IPS DF 4.7 (cell line): ENCODE data around the gene IGF2BP1.
"Not testable (repeated sequence)": the region's sequence is repeated elsewhere in the genome, so short reads cannot be mapped to it uniquely, and the experiment has no call there.

ENCODE experiments used
- DNase-seq: peaks from one replicate; pipeline ENCODE4 v3.0.0-alpha.2; 2013; ENCODE audit warnings: low spot score; ENCODE audit errors: extremely low read depth

IGF2BP1 gene

DNA sequence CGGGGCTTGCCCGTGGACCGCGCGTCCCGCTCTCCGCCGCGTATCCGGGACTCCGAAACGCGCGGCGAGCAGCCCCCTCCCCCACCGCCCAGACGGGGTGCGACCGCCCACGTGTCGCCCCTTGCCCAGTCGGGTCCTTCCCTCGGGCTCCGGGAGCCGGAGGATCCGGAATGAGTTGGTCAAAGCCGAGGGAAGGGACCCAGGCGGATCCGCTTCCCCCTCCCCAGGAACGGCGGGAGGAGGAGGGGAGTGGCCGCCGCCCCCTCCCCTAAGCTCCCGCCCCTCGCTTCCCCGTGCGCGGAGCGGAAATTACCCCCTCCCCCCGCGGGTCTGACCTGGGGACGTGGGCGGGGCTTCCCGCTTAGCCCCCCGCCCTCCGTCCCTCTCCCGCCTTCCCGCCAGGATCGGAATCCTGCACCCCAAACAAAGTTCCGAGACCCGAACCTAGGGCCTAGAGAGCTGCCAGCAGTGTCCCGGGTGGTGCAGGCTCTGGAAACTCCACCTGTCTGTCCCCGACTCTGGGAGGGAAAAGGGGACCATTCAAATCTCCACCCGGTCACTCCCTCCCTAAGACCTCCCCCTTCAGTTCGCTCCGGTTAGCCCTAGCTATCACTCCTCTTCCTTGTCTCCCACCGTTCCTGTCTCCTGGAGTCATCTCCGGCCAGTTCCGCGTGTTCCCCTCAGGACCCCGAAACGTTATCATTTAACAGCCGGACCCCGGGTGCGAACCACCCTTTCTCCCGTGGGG lies 1.0 kb upstream of the IGF2BP1 start:
- no peak for DNase-seq

DNA sequence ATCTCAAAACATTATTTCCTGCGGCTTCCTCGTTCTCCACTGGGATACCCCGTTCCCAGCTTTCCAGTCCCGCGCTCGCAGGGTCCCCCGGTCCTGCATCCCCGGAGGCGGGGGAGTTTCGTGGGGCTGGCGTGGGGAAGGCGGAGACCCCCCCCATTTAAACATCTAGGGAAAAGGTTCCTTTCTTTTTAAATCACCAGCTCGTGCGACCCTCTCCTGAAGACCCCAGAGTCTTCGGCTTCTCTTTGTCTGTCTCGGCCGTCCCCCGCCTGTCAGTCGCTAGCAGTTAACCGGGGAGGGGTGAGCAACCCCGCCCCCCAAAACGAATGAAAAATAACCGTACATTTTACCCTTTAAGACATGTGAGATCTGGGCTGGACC lies 473 bp upstream of the IGF2BP1 start:
- no peak for DNase-seq

DNA sequence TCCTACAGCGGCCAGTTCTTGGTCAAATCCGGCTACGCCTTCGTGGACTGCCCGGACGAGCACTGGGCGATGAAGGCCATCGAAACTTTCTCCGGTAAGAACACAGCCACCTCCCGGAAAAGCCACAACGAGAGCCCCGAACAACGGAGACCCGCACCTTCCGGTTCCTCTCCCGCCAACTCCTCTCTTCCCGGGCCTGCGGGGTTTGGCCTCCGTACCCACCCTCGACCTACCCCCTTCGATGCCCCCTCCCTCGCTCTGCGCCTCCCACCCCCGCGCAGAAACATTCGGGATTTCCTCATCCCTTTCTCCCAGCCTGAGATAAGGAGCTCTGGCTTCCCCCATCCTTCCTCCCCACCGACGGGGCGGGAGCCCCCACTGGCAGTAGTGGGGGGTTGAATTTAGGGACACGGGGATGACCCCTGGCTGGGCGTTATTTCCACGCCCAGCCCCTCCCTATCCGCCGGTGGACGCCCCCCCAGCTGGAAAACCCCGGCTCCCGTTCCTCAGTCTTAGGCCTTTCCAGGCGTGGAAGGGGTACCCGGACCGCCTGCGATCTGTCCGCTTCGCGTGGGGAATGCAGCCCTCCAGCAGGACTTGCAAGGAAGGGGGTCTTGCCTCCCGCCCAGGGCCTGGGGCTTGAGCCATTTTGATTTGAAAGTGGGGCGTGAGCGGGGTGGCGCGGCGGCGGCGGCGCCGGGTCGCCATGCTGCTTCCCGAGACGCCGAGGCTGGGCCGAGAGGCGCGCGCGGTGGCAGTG lies 822 bp downstream of the IGF2BP1 start:
- no peak for DNase-seq

DNA sequence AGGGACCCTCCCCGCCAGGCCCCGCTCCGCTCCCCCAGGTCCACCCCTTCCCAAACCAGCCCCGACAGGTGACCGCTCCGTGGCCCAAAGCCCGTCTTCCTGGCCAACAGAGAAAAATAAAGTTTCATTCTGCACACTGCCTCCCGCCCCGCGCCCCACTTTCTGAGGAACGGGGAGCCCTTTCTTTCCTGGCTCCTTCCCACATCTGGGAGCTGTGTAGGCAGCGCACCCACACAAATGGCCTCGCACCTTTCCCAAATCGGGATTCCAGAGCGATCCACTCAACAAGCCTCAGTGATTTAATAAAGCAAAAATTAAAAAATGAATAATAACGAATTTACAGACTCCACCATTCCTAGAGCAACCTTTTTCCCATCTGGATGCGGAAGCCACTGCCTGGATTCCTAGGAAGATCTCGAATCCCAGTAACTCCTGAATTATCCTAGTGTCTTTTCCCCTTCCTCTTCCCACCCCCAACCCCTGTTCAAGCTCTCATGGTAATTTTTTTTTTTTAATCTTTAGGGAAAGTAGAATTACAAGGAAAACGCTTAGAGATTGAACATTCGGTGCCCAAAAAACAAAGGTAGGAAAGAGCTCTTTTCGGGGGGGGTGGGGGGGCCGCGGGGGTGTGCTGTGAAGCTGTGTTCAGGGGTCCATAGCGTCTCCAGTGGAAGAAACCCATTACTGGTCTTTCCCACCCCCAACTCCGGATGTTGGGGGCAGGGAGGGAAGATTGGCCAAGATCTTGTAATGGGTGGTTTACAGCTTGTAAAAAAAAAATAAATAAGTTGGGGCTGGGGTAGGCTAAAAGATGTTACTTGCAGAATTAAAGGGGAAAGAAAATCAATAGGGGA lies 1.6 kb downstream of the IGF2BP1 start:
- no peak for DNase-seq

DNA sequence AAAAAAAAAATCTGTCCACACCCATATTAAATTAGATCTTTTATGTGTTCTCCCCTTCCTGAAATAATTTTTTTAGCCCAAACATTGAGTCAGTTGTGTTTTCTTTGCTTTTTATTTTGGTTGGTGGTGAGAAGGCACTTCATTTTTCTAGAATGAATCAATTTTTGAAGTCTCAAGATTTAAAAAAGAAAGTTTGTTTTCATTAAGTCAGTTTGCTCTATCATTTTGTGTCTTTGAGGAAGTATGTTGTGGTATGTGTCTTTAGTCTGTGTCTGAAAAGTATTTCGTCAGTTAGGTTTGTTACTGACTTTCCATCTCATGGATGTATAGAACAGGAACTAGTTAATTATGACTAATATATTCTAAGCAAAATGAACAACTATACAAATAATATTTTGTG lies 3.8 kb downstream of the IGF2BP1 start:
- DNase-seq, result no peak

DNA sequence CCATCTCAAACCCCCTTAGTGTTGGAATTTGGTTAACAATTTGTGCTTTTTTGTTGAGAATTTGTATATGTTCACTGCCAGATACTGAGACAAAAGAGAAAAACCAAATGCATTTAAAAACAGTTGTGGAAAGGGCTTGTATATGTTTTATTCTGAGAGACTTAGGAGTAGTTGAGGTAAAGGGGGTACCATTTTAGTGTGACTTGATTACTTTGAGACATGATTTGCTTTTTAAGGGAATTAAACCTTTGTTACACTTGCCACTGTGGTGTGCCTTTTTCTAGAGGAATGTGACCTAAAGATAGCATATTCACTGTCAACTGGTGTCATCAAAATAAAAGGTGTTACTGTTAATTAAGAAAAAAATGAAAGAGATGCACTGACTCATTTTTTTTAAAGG lies 4.5 kb downstream of the IGF2BP1 start:
- no peak for DNase-seq

DNA sequence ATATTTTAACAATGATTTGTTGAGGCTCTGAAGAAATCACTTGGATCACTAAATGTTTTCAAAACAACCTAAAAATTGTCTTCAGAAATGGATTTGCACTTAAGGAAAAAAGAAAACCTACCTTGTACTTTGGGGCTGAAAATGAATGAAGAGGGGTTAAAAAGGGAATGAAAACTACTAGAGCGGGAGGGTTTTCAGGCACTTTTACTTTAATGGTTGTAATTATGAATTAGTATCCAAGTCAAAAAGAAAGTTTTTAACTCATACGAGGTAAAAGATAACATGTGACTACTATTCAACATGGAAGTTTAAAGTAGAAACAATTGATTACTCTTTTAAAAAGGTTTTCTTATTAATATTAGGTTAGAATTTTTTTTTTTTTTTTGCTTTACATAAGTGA lies 5.1 kb downstream of the IGF2BP1 start:
- DNase-seq, result no peak

DNA sequence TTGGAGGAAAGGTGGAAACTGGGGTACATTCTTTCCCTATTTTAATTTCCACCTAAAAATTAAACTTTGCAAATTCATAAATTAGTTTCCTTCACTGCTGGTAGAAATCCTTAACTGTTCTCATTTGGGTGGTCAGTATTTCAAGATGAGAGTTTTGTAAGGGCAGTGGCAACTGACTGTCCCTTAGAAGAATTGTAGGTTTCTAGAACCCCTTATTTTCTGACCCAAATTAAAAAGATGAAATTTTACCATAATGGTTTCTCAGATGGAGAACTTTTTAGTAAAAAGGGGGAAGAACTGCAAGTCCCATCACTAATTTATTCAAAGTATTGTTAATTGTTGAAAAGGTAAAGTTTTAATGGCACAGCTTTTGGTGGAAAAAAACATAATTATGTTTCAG lies 5.6 kb downstream of the IGF2BP1 start:
- DNase-seq, result no peak

DNA sequence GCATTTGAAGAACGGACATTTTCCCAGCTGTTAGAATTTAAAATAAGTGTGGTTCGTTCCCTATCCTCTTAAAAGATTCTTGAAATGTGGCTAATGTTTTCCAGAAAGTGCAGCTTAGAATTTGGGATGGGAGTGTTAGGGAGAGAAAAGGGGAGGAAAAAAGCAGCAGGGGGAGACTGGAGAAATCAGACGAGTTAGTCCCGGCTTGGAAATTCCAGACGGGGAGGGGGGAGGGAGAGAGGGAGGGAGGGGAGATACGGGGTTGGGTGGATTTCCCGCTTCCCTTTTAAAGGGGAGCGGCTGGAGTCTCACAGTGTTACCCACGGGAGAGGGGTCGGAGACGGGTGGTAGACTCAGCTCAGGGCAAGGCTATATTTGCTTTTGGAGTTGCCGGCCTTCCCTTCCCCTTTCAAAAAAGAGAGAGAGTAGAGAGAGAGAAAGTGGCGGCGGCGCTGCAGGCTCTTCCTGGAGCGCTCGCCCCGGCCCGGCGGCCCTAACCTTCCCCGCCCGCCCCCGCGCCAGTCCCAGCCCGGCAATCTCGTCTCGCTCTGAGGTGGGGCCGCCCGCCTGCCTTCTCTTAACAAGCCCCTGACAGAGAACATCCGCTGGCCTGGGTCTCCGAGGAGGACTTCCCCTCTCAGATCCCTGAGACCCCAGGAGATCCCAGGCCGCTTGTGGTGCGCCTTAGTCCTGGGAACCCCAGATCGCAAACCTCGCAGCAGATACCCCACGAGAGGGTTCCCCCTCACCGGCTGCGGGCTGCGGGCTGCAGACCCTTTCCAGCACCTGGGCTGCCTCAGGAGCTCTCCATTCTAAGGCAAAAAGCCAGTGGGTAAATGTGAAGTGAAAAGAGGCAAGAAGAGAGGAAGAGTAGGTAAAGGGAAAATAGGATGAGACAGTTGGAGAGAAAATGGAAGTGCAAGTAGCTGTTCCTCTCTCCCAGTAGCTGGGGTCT lies 6.6 kb downstream of the IGF2BP1 start:
- DNase-seq, result no peak

DNA sequence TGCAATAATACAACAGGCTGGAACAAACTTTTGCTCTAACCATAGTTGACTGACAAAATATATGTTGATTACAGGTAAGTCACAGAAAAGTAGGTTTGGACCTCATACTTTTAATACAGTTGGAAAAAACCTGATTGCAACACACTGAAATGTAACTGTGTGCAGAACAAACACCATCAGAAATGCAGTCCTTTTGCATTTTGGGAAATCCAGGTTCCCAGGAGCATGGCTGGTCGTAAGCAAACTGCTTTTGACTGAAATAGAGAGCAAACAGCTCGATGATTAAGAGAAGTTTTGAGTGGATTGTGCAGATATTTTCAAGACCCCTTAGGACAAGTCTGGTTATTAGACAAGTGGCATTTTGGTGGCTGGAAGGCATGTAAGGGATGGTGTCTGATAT lies 8.0 kb downstream of the IGF2BP1 start:
- no peak for DNase-seq

DNA sequence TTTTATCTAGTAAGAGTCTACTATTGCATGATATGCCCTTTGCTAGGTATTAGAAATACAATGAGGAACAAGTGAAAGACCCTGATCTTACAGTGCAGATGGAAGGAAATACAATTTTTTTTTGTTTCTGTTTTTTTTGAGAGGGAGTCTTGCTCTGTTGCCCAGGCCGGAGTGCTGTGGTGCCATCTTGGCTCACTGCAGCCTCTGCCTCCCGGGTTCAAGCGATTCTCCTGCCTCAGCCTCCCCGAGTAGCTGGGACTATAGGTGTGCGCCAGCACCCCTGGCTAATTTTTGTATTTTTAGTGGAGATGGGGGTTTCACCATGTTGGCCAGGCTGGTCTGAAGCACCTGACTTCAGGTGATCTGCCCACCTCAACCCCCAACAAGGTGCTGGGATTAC lies 11.7 kb downstream of the IGF2BP1 start:
- not testable (repeated sequence) for DNase-seq

DNA sequence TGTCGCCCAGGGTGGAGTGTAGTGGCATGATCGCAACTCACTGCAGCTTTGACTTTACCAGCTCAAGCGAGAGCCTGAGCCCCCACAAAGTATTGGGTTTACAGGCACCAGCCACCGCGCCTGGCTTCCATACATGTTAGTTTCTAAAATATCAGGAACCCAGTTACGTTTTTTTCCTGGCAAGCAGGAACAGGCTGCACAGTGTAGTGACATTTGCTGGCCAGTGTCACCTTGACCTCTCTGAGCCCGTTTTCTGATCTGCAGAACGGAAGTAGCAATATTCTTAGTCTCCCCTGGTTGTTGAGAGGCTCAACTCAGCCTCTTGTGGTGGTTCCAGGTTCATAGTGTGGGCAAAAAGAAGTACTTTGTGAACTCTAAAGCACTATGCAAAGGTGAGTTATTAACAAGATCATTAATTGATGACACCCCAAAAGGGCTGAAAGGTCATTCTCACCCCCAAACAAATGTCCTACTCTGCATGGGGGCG lies 15.6 kb downstream of the IGF2BP1 start:
- no peak for DNase-seq

DNA sequence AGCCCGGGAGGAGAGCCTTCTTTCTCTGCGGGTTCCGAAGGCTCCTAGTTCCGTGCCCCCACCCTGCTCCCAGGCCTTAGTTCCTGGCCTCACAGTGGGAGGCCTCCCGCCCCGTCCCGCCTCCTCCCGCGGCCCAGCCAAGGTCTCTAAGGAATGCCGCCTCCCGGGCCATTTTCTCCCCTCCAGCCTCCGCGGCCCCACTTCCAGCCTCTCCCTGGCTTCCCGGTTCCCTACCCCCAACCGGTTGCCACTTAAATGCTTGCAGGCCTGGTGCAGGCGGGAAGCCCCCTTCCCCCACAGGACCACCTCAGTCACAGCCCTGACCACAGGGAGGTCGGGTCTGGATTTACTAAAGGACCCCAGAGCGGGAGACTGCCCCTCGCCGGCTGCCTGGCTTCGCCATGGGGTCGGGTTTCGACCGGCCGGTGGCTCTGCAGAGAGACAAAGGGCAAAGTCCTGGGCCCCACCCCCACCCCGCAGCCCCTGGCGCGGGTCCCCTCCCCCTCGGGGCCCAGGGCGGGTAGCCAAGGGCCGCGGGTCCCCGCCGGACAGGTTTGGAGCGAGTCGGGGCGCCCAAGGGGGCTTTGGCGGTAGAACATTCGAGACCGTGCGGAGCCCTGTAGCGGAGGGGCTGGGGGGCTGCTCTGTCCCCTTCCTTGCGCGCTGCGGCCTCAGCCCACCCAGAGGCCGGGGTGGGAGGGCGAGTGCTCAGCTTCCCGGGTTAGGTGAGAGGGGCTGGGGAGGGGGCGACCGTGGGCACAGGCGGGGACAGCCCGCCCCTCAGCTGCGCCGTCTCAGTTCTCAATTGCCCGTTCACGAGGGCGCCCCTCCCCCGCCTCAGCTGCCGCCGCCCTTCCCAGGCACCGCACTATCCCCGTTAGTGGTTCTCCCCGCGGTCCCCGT lies 16.4 kb downstream of the IGF2BP1 start:
- DNase-seq, result no peak

DNA sequence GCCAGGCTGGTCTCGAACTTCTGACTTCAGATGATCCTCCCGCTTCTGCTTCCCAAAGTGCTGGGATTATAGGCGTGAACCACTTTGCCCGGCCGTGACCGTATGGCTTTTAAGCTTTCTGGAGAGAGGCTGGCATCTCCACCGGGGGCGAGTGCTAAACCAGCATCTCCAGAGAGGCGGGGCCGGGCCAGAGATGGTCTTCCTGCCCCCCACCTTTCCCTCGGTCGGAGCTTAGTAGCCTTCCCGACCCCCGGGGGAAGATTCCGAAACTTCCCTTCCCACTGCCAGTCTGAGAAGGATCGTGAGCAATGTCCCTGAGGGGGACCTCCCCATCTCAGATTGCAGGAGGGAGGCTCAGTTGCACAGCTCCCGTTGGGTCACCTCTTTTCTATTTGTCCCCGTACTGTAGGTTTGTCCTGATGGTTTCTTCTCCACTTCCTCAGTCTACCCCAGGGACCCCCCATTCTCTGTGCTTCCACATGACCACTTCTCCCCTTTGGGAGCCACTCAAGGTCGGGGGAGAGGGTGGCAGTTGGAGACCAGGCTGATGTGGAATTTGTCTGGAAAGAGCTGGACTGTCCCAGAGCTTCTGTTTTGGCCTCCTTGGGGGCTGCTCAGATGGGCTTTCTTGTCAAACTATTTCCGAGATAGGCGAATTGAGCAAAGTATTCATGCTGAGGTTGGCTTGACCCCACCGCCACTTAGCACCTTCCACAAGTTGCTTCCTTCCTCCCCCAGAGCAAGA lies 18.2 kb downstream of the IGF2BP1 start:
- no peak for DNase-seq

DNA sequence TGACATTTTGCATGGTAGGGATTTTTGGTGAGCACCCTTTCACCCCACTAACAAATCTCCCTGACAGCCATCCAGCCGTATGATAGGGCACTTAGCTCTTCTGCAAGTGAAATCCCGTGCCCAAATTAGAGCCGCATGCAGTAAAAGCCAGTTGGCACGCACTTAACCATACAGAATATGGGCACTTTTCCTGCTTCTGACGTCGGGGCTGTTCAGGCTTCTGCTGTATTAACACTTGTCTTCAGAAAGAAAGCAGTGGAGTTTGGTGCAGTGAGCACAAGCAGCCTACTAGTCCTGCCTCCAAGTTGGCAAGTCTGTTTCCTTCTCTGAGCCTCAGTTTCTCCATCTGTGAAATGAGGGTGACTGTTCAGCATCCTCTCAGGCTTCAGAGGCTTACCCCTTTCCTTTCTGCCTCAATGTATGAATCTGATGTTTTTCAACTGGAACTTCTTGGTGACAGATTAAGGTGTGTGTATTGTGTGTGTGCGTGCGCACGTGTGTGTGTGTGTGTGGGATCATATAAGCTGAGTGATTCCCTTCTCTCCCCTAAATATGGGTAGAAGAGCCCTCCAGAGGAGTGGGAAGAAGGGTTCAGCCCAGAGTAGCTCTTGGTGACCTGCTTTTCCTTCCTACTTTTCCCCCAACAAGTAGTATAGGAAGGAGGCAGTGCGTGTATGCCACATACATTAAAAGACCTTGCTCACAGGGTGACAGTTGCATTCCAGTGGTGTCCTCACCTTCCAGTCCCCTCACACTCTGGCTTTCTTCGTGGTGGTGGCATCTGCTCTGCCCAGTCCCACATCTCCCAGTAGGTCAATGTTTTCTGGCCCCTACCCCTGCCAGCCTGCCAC lies 19.0 kb downstream of the IGF2BP1 start:
- no peak for DNase-seq

DNA sequence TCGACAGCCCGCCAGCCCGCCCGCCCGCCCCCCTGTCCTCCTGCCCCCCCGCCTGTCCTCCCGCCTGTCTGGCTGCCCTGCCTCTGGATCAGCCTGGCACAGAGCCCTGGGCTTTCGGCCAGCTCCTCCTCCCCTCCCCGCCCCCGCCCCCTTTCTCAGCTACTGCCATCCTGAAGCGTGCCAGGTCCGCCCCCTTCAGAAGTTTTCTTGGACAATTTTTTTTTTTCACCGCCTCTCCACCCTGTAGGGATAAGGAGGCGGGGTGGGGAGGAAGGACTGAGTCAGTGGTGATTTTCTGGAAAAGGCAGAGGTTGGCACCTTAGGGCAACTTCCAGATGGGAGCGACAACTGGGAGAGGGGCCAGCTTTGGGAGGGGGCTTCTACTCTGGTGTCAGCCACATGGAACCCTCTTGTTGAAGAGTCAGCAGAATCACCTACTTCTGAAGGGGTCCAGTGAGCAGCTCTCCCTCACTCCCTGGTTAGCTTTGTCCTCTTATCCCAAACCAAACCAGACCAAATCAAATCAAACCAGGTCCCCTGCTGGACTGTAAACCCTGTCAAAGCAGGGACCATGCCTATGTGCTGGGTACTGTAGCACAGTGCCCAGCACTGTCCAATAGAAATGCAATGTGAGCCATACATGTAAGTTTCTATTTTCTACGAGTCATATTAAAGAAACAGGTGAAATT lies 19.7 kb downstream of the IGF2BP1 start:
- DNase-seq, result no peak

DNA sequence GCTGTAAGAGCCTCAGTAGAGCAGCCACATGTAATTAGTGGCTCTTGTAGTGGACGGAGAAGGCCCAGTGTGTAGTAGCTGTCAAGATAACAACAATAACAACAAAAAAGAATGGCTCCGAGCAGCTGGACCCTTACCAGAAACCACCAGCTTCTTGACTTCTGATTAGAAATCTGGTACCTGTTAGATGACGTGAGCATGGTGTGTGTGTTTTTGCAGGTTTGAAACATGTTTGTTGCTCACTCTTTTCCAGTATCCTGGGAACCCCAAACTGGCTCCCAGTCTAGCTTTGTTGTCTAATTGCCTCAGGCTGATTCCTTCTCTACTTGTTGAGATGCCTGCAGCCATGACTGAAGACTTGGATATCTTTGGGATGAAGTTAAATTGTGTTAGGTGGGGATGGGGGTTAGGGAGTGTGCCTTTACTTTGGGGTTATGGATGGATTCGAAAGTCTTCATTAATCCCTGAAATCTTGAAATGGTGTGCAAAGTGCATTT lies 21.0 kb downstream of the IGF2BP1 start:
- DNase-seq, result no peak
